PC-3 (cell line): ENCODE data around the gene C15orf62.

ENCODE experiments used
- EZH2 ChIP-seq: fragments of 300-600 bp; sonication (generic); IDR thresholded peaks from one replicate; pipeline ENCODE4 v1.6.1; 2017; ENCODE audit warnings: antibody characterized with exemption, mild to moderate bottlenecking, low read length; ENCODE audit not compliant: unreplicated experiment
- EZH2phosphoT487 ChIP-seq: fragments of 300-600 bp; sonication (generic); IDR thresholded peaks from 2 replicates; pipeline ENCODE4 v1.6.1; 2018; ENCODE audit warnings: mild to moderate bottlenecking, antibody characterized with exemption, low read length, borderline replicate concordance
- TF ChIP-seq, protein P1 (sequence below): fragments of 300-600 bp; sonication (generic); conservative IDR thresholded peaks from 2 replicates; pipeline ENCODE4 v1.5.1; 2017; ENCODE audit warnings: antibody characterized with exemption, low read depth, mild to moderate bottlenecking, low read length

DNA sequence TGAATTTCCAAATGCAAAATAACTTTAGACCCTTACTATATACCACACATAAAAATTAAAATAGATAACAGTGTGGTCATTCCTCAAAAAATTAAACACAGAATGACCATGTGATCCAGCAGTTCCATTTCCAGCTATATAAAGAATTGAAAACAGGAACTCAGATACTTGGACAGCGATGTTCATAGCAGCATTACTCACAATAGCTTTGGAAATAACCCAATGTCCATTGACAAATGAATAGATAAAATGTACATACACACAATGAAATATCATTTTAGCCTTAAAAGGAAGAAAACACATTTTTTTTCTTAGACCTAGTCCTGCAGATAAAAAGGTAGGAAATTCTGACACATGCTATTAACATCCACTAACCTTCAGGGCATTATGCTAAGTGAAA is 48.1 kb upstream of the C15orf62 start:
- TF ChIP-seq, protein P1, sequence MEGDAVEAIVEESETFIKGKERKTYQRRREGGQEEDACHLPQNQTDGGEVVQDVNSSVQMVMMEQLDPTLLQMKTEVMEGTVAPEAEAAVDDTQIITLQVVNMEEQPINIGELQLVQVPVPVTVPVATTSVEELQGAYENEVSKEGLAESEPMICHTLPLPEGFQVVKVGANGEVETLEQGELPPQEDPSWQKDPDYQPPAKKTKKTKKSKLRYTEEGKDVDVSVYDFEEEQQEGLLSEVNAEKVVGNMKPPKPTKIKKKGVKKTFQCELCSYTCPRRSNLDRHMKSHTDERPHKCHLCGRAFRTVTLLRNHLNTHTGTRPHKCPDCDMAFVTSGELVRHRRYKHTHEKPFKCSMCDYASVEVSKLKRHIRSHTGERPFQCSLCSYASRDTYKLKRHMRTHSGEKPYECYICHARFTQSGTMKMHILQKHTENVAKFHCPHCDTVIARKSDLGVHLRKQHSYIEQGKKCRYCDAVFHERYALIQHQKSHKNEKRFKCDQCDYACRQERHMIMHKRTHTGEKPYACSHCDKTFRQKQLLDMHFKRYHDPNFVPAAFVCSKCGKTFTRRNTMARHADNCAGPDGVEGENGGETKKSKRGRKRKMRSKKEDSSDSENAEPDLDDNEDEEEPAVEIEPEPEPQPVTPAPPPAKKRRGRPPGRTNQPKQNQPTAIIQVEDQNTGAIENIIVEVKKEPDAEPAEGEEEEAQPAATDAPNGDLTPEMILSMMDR: no peak
- TF ChIP-seq EZH2 (no peak), EZH2phosphoT487 (no peak)
